ENCODE data around the gene HERPUD2.

DNA sequence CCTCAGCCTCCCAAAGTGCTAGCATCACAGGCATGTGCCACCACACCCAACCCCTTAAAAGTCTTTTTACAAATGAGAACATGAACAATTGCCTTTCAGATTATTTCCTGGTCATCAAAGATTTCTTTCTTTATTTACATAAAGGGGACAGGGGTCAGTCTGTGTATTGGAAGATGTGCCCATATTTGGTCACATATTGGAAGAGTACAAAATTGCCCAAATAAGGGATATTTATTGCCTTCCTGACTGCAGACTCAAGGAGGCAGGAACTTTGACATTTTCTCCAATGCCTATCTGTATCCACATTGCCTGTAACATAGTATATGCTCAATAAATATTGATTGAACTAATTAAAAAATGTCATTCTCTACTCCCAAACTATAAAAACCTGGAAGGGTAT lies 25.9 kb upstream of the HERPUD2 start:
- TF ChIP-seq EZH2 (IDR thresholded peaks at IDR 0.05; ENCODE audit: borderline replicate concordance, low read depth, low read length, severe bottlenecking), result no peak
- TF ChIP-seq, protein P1, sequence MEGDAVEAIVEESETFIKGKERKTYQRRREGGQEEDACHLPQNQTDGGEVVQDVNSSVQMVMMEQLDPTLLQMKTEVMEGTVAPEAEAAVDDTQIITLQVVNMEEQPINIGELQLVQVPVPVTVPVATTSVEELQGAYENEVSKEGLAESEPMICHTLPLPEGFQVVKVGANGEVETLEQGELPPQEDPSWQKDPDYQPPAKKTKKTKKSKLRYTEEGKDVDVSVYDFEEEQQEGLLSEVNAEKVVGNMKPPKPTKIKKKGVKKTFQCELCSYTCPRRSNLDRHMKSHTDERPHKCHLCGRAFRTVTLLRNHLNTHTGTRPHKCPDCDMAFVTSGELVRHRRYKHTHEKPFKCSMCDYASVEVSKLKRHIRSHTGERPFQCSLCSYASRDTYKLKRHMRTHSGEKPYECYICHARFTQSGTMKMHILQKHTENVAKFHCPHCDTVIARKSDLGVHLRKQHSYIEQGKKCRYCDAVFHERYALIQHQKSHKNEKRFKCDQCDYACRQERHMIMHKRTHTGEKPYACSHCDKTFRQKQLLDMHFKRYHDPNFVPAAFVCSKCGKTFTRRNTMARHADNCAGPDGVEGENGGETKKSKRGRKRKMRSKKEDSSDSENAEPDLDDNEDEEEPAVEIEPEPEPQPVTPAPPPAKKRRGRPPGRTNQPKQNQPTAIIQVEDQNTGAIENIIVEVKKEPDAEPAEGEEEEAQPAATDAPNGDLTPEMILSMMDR (IDR thresholded peaks at IDR 0.05; ENCODE audit: borderline replicate concordance, extremely low read depth, low read length, poor library complexity, severe bottlenecking), result no peak
